Neural cell (in vitro differentiated cells): Measurements from ENCODE around the gene ARHGAP40. TPM values are rescaled to one million over a fixed set of nuclear protein-coding genes. Genes with fewer than 3 reads are reported as not detected.

Experiments used
- H2AFZ ChIP-seq: fragments of 200-600, 300-800 bp; sonication (generic), shearing (Covaris generic); 2 replicates; pipeline ENCODE4 v1.6.0; 2014; ENCODE audit warnings: low read depth, mild to moderate bottlenecking, antibody characterized with exemption, low read length, moderate library complexity
- H3F3A ChIP-seq: fragments of 200-600 bp; shearing (Covaris generic); 2 replicates; pipeline ENCODE4 v1.6.1; 2016; ENCODE audit warnings: mild to moderate bottlenecking, moderate library complexity, mixed read lengths, antibody characterized with exemption, low read length; ENCODE audit not compliant: insufficient read depth, poor library complexity, severe bottlenecking
- H3K27ac ChIP-seq: fragments of 200-600, 300-800 bp; sonication (generic), shearing (Covaris generic); 2 replicates; pipeline ENCODE4 v1.5.1; 2014; ENCODE audit warnings: mild to moderate bottlenecking, low read length, moderate library complexity
- H3K27me3 ChIP-seq: fragments of 300-800, 200-600 bp; sonication (generic), shearing (Covaris generic); 2 replicates; pipeline ENCODE4 v1.6.0; 2014; ENCODE audit warnings: mild to moderate bottlenecking, low read depth, low read length, moderate library complexity; ENCODE audit not compliant: insufficient read depth
- H3K36me3 ChIP-seq: fragments of 300-800, 200-600 bp; sonication (generic), shearing (Covaris generic); 2 replicates; pipeline ENCODE4 v1.5.1; 2014; ENCODE audit warnings: mild to moderate bottlenecking, antibody characterized with exemption, low read length, moderate library complexity; ENCODE audit not compliant: insufficient read depth
- H3K4me2 ChIP-seq: fragments of 300-800, 200-600 bp; sonication (generic), shearing (Covaris generic); 2 replicates; pipeline ENCODE4 v1.6.0; 2014; ENCODE audit warnings: mild to moderate bottlenecking, low read length
- H3K4me3 ChIP-seq: fragments of 300-800, 200-600 bp; sonication (generic), shearing (Covaris generic); 2 replicates; pipeline ENCODE4 v1.5.1; 2014; ENCODE audit warnings: mild to moderate bottlenecking, low read length, moderate library complexity
- H3K79me2 ChIP-seq: fragments of 200-600 bp; shearing (Covaris generic); replicated peaks from 2 replicates; pipeline ENCODE4 v1.6.0; 2014; ENCODE audit warnings: mild to moderate bottlenecking, low read length, moderate library complexity; ENCODE audit not compliant: insufficient read depth
- H3K9ac ChIP-seq: fragments of 300-800, 200-600 bp; sonication (generic), shearing (Covaris generic); 2 replicates; pipeline ENCODE4 v1.6.1; 2016; ENCODE audit warnings: mild to moderate bottlenecking, low read length, mixed read lengths
- H3K9me2 ChIP-seq: fragments of 200-600 bp; shearing (Covaris generic); 2 replicates; pipeline ENCODE4 v1.6.1; 2016; ENCODE audit warnings: mild to moderate bottlenecking, low read length, mixed read lengths; ENCODE audit not compliant: insufficient read depth
- H3K9me3 ChIP-seq: fragments of 200-600, 300-800 bp; sonication (generic), shearing (Covaris generic); 2 replicates; pipeline ENCODE4 v1.6.1; 2016; ENCODE audit warnings: mild to moderate bottlenecking, mixed run types, low read length, moderate library complexity, mixed read lengths
- H4K20me1 ChIP-seq: fragments of 200-600 bp; shearing (Covaris generic); 2 replicates; pipeline ENCODE4 v1.6.1; 2016; ENCODE audit warnings: mild to moderate bottlenecking, mixed run types; ENCODE audit not compliant: insufficient read depth
- CTCF ChIP-seq: fragments of 450-650 bp; IDR thresholded peaks from 2 replicates; pipeline ENCODE4 v1.5.1; 2014; ENCODE audit warnings: antibody characterized with exemption, mild to moderate bottlenecking, moderate library complexity; ENCODE audit not compliant: poor library complexity, severe bottlenecking
- EP300 ChIP-seq: fragments of 450-650 bp; conservative IDR thresholded peaks from 2 replicates; pipeline ENCODE4 v1.6.1; 2014; ENCODE audit warnings: antibody characterized with exemption, mild to moderate bottlenecking, moderate library complexity; ENCODE audit not compliant: poor library complexity, severe bottlenecking
- EZH2 ChIP-seq: fragments of 200-600, 300-800 bp; shearing (Covaris generic), sonication (generic); IDR thresholded peaks from 2 replicates; pipeline ENCODE4 v1.6.1; 2014; ENCODE audit warnings: antibody characterized with exemption, low read length, borderline replicate concordance, mild to moderate bottlenecking; ENCODE audit not compliant: insufficient read depth, poor library complexity, severe bottlenecking
- MXI1 ChIP-seq: fragments of 450-650 bp; conservative IDR thresholded peaks from 2 replicates; pipeline ENCODE4 v1.6.1; 2014; ENCODE audit warnings: antibody characterized with exemption, mild to moderate bottlenecking; ENCODE audit not compliant: poor library complexity, severe bottlenecking
- POLR2AphosphoS5 ChIP-seq: IDR thresholded peaks from 2 replicates; pipeline ENCODE4 v1.6.1; 2012
- RAD21 ChIP-seq: fragments of 450-650 bp; conservative IDR thresholded peaks from 2 replicates; pipeline ENCODE4 v1.6.1; 2014; ENCODE audit warnings: antibody characterized with exemption, mild to moderate bottlenecking, moderate library complexity
- REST ChIP-seq: IDR thresholded peaks from 2 replicates; pipeline ENCODE4 v1.6.1; 2012; ENCODE audit warnings: borderline replicate concordance
- SMC3 ChIP-seq: fragments of 450-650 bp; conservative IDR thresholded peaks from 2 replicates; pipeline ENCODE4 v1.6.1; 2014; ENCODE audit warnings: antibody characterized with exemption, mild to moderate bottlenecking, moderate library complexity; ENCODE audit not compliant: poor library complexity
- TAF1 ChIP-seq: IDR thresholded peaks from 2 replicates; pipeline ENCODE4 v1.6.1; 2012; ENCODE audit warnings: low read depth
- polyA plus RNA-seq: library from polyadenylated mRNA; depleted of rRNA; stranded (reverse); fragments of >200 nt; gene quantifications from 2 replicates; pipeline ENCODE4 v1.2.3, GENCODE V29; 2014

The ARHGAP40 gene
- polyA plus RNA-seq, 1 donor from 2014 or later = 0.61 TPM

DNA sequence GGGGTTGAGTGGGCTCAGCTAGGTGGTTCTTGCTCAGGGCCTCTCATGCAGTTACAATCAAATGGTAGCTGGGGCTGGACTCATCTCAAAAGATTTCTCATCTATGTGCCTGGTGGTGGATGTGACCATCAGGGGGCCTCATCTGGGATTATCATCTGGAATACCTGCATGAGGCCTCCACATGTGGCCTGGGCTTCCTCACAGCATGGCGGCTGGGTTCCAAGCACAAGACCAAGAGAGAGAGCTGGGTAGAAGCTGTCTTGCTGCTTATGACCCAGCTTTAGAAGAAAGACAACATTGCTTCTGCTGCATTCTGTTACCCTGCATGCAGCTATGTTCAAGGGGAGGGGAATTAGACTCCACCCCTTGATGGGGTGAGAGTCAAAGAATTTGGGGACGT lies 22.5 kb downstream of the ARHGAP40 start:
- H3K4me3 ChIP-seq = no peak overlapping the region

DNA sequence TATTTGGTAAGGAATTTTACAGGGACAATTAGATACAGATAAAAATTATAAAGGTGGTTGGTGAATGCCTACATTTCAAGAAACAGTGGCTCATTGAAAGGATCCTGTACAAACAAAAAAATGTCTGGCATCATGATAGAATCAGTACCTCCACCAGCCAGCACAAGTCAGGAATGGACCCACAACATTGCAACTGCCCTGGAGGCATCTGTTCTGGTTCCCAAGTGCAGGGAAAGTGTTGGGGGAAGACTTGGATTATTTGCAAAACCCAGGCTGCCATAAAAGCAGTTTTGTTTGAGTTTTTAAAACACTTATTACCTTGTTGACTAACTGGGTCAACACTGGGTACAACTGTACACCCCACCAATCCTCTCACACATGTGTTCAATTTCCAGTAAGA lies 24.3 kb downstream of the ARHGAP40 start:
- Histone ChIP-seq H3K9ac (no peak overlapping the region), H3K36me3 (no peaks in the 10 kb centered on the region), H2AFZ (no peak overlapping the region), H3K27ac (no peak overlapping the region), H3K4me2 (no peak overlapping the region), H3F3A (no peaks in the 10 kb centered on the region), H3K9me2 (no peaks in the 10 kb centered on the region), H3K4me3 (no peak overlapping the region), H4K20me1 (no peaks in the 10 kb centered on the region), H3K79me2 (no peaks in the 10 kb centered on the region), H3K9me3 (no peaks in the 10 kb centered on the region), H3K27me3 (no peaks in the 10 kb centered on the region)
- TF ChIP-seq CTCF = no peak
- no peak for TF ChIP-seq POLR2AphosphoS5
- TF ChIP-seq EZH2 = no peak
- TF ChIP-seq MXI1 = no peak
- no peak for TF ChIP-seq TAF1
- TF ChIP-seq SMC3 = no peak
- no peak for TF ChIP-seq RAD21
- no peak for TF ChIP-seq REST
- TF ChIP-seq EP300 = no peak

More for the DNA sequence above, 22.5 kb downstream of the ARHGAP40 start:
- Histone ChIP-seq H3K4me2 (no peak overlapping the region), H3K79me2 (no peaks in the 10 kb centered on the region), H4K20me1 (no peaks in the 10 kb centered on the region), H2AFZ (no peak overlapping the region), H3F3A (no peaks in the 10 kb centered on the region), H3K9me2 (no peaks in the 10 kb centered on the region), H3K27ac (no peak overlapping the region), H3K9me3 (no peaks in the 10 kb centered on the region), H3K36me3 (no peaks in the 10 kb centered on the region), H3K9ac (no peak overlapping the region), H3K27me3 (no peaks in the 10 kb centered on the region)
- TF ChIP-seq REST (no peak), EZH2 (no peak), MXI1 (no peak)
